Tibial nerve (tissue), 3 donors: ENCODE measurements around the gene LRRC59.

Source experiments
- POLR2A ChIP-seq, 2 donors: fragments of 450-650 bp; IDR thresholded peaks; one replicate each; pipeline ENCODE4 v1.6.1; 2017; ENCODE audit warnings: antibody characterized with exemption in 2 of 2, mild to moderate bottlenecking in 2 of 2, moderate library complexity in 2 of 2
- TF ChIP-seq, protein P1 (sequence below), 5 experiments: fragments of 200-600 bp in 3 of 5; fragments of 450-650 bp in 2 of 5; sonication (generic) in 3 of 5; IDR thresholded peaks; one replicate each; pipeline ENCODE4 v1.5.1; 2016 to 2019; ENCODE audit warnings: antibody characterized with exemption in 5 of 5, mild to moderate bottlenecking in 3 of 5, moderate library complexity in 2 of 5

DNA sequence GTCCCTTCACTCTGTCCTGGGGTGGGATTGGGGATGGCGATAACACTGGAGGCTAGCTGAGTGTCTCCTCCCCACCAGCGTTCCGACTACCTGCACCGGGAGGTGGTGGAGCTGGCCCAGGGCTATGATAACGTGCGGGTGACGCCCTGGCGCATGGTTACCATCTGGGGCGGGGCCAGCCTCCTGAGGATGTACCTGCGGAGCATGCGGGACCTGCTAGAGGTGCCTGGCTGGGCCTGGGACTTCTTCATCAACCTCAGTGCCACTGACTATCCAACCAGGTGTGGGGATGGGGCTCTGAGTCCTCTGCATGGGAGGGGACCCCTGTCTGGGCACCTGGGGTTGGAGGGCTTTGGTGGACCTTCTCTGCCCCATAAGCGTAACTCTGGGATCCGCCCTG, 42.5 kb downstream of the LRRC59 start:
- TF ChIP-seq, protein P1, sequence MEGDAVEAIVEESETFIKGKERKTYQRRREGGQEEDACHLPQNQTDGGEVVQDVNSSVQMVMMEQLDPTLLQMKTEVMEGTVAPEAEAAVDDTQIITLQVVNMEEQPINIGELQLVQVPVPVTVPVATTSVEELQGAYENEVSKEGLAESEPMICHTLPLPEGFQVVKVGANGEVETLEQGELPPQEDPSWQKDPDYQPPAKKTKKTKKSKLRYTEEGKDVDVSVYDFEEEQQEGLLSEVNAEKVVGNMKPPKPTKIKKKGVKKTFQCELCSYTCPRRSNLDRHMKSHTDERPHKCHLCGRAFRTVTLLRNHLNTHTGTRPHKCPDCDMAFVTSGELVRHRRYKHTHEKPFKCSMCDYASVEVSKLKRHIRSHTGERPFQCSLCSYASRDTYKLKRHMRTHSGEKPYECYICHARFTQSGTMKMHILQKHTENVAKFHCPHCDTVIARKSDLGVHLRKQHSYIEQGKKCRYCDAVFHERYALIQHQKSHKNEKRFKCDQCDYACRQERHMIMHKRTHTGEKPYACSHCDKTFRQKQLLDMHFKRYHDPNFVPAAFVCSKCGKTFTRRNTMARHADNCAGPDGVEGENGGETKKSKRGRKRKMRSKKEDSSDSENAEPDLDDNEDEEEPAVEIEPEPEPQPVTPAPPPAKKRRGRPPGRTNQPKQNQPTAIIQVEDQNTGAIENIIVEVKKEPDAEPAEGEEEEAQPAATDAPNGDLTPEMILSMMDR (IDR thresholded peaks at IDR 0.05): no peak
- TF ChIP-seq POLR2A (IDR thresholded peaks at IDR 0.05): no peak
